Left ventricle myocardium inferior (tissue), 1 donor: ENCODE data around the gene RAI1. TPM values are rescaled to one million over a fixed set of nuclear protein-coding genes. Genes with fewer than 3 reads are reported as not detected.

Experiments
- DNase-seq: peaks from one replicate; pipeline ENCODE4 v3.0.0-alpha.2; 2020
- H3K27ac ChIP-seq: fragments of 200-600 bp; replicated peaks from 2 replicates; pipeline ENCODE4 v1.8.0; 2021
- H3K27me3 ChIP-seq: fragments of 200-600 bp; 2 replicates; pipeline ENCODE4 v1.8.0; 2021; ENCODE audit warnings: low read depth
- H3K36me3 ChIP-seq: fragments of 200-600 bp; 2 replicates; pipeline ENCODE4 v1.8.0; 2021
- H3K4me1 ChIP-seq: fragments of 200-600 bp; 2 replicates; pipeline ENCODE4 v1.8.0; 2021
- H3K4me3 ChIP-seq: fragments of 200-600 bp; 2 replicates; pipeline ENCODE4 v1.8.0; 2021; ENCODE audit warnings: mild to moderate bottlenecking, moderate library complexity
- H3K9me3 ChIP-seq: fragments of 200-600 bp; replicated peaks from 2 replicates; pipeline ENCODE4 v1.8.0; 2021
- intact Hi-C: fragments of 100-400 bp; cut with micrococcal nuclease; formaldehyde crosslinking; loops from one replicate; pipeline ENCODE4 v1.11.0; 2022
- total RNA-seq: library from RNA; stranded (reverse); fragmentation: NEBNext Ultra II Directional; extraction: Animal tissue kit (Norgen Biotek cat#: 25700); gene quantifications from one replicate; pipeline ENCODE4 v1.2.1, GENCODE V29; 2021
- TF ChIP-seq, protein P1 (sequence below): fragments of 200-600 bp; IDR thresholded peaks from 2 replicates; pipeline ENCODE4 v1.8.0; 2021; ENCODE audit warnings: antibody characterized with exemption, mild to moderate bottlenecking, borderline replicate concordance
- donor health status: DM: no; HTN: yes; CAD: no; lungs with severe emphysema.

The RAI1 gene
- total RNA-seq, 1 donor from 2014 or later = 22.5 TPM

DNA sequence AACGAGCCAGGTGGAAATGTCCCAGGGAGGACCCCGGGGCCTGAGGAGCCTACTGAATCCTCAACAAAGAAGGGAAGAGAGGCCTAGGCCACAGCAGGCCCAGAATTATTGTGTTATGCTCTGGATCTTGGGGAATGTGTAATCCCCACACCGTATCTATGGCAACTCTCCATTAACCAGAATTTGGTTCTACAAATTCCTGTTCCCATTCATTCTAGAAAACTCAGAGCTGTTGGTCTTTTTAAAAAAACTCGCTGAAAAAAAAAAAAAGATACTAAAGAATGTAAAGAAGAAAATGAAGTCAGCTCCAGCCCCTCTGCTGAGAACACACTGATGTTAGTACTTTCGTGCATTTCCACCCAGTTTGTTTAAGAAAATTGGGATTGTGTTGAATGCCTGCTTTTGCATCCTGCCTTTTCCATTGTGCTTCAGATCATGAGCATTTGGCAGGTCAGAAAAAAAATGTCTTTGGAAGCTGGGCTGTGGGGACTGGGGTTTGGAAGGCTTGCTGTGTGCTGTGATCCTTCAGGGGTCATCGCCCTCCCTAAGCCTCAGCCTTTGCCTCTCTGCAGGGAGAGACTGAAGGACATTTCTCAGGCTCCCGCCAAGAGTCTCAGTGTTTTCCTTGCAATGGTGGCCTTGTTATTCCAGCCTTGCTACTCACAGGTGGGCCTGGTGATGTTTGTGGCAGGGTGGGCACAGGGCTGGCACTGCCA lies 86.1 kb downstream of the RAI1 start:
- H3K9me3 ChIP-seq = no peaks in the 10 kb centered on the region
- DNase-seq = no peak
- H3K27me3 ChIP-seq = no peaks in the 10 kb centered on the region
- TF ChIP-seq, protein P1, sequence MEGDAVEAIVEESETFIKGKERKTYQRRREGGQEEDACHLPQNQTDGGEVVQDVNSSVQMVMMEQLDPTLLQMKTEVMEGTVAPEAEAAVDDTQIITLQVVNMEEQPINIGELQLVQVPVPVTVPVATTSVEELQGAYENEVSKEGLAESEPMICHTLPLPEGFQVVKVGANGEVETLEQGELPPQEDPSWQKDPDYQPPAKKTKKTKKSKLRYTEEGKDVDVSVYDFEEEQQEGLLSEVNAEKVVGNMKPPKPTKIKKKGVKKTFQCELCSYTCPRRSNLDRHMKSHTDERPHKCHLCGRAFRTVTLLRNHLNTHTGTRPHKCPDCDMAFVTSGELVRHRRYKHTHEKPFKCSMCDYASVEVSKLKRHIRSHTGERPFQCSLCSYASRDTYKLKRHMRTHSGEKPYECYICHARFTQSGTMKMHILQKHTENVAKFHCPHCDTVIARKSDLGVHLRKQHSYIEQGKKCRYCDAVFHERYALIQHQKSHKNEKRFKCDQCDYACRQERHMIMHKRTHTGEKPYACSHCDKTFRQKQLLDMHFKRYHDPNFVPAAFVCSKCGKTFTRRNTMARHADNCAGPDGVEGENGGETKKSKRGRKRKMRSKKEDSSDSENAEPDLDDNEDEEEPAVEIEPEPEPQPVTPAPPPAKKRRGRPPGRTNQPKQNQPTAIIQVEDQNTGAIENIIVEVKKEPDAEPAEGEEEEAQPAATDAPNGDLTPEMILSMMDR = no peak
- H3K27ac ChIP-seq = peak overlapping the region; percentile 66
- peaks cover 87% of the 10 kb centered on the region for H3K4me1 ChIP-seq
- intact Hi-C loops = no loop called here
- H3K4me3 ChIP-seq = no peak overlapping the region
- H3K36me3 ChIP-seq = no peaks in the 10 kb centered on the region

DNA sequence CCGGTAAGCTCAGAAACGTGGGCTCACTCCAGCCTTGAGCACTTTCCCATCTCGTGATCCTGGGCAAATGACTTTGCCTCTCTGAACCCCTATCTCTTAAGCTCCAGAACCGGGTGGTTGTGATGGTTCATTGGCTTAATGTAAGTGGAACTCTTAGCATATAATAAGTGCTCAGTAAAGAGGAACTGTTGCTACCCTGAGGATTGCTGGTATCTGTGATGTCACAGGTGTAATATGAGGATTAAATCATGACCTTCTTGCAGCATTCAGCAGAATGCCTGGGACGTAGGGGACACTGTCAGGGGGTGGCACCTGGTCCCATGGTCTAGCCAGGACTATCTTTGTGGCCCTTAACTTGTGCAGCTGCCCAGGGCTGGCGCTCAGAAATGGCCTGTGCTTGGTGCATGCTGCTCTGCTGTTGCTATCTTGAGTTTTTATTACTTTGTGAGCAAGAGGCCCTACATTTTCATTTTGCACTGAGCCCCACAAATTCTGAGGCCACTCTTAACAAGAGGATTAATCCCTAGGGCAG lies 86.7 kb downstream of the RAI1 start:
- Histone ChIP-seq H3K27ac (peak overlapping the region; percentile 66), H3K36me3 (no peaks in the 10 kb centered on the region), H3K9me3 (no peaks in the 10 kb centered on the region), H3K27me3 (no peaks in the 10 kb centered on the region), H3K4me3 (no peak overlapping the region), H3K4me1 (peaks cover 83% of the 10 kb centered on the region)
- no peak for DNase-seq
- intact Hi-C loops = no loop called here
- TF ChIP-seq, protein P1 = no peak

DNA sequence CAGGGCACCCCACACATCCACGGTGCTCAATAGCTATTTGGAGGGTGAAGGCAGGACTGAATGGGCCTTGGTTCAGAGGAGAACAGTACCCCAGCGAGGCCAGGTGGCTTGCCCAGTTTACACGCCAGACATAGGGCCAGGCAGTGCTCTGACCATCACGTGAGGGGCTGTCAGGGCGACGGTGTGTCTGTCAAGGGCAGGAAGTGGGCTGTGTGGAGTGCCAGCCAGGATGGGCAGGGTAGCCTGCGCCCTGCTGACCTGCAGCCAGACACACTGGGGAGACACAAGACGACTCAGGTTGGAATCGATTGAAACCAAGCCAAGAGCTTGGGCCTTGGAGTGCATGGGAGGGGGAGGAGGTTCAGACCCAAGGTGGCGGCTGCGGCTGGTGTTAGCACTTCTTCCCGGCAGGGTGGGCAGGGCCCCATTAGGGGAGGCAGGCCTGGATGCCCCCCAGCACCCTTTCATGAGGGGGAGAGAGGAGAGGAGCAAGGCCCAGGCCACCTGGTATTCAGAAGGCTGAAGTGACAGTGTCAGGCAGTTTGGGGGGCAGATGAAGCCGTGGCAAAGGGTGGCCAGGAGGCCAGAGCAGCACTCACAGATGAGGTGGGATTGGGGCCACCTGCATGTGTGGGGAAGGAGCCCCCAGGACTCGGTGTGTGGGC lies 87.3 kb downstream of the RAI1 start:
- no peak overlapping the region for H3K4me3 ChIP-seq
- peak overlapping the region; percentile 66 for H3K27ac ChIP-seq
- no peaks in the 10 kb centered on the region for H3K27me3 ChIP-seq
- H3K4me1 ChIP-seq = peaks cover 79% of the 10 kb centered on the region
- DNase-seq = no peak
- no peaks in the 10 kb centered on the region for H3K9me3 ChIP-seq
- TF ChIP-seq, protein P1 = no peak
- intact Hi-C loops = no loop called here
- H3K36me3 ChIP-seq = no peaks in the 10 kb centered on the region

DNA sequence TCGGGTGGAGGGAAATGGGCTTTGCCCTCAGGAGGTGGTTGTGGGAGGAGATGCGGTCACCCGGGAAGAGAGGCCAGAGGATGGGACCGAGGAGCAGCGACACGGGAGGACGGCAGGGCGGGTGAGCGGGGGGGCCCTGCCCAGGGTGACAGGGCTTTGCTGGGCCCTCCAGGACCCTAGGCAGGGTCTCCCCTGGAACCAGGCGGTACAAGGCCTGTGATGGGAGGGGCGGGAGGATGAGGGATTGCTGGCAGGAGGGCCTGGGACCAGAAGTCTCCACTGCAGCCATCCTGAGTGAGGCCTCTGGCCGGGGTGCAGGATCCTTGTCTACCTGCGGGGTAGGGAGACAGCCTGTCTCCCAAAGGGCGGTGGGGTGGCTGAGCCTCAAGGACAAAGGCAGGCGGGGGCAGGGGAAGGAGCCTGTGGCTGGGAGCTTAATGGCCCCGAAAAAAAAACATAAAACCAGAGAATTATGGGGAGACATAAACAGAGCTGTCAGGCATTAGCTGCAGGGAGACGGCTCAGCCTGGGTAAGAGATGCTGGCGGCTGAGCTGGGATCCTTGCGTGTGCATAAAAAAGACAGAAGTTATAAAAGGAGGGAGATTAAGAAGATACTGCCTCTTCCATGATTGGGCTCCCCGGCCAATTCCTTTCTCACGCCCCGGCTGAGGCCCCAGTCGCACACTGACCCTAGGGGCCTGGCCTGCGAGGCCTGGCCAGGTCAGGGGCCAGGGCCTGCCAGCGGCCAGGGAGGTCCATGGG lies 88.8 kb downstream of the RAI1 start:
- TF ChIP-seq, protein P1 = no peak
- no peak for DNase-seq
- no peaks in the 10 kb centered on the region for H3K9me3 ChIP-seq
- no peak overlapping the region for H3K4me3 ChIP-seq
- no peaks in the 10 kb centered on the region for H3K27me3 ChIP-seq
- intact Hi-C loops = no loop called here
- H3K27ac ChIP-seq = peak overlapping the region; percentile 66
- no peaks in the 10 kb centered on the region for H3K36me3 ChIP-seq
- peaks cover 86% of the 10 kb centered on the region for H3K4me1 ChIP-seq

DNA sequence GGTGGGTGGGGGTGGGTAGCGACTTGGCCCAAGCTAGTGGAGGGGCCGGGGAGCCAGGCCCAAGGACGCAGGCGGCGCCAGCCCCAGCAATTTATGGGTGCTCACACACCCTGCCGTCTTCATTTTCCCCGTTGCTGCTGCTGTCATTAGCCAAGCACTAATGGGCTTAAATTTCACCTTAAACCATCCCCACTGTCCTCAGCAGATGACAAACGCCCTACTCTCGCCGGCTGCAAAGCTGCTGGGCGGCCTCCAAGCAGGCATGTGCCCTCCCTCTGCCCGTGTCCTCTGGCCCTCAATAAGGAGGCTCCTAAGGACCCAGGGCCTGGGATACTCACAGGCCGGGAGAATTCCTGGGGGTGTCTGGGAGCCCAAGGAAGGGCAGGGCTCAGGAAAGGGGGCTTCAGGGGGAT lies 89.4 kb downstream of the RAI1 start:
- Histone ChIP-seq H3K27me3 (no peaks in the 10 kb centered on the region), H3K4me1 (peaks cover 85% of the 10 kb centered on the region), H3K27ac (peak overlapping the region; percentile 66), H3K36me3 (no peaks in the 10 kb centered on the region), H3K9me3 (no peaks in the 10 kb centered on the region), H3K4me3 (no peak overlapping the region)
- intact Hi-C loops = no loop called here
- DNase-seq = no peak
- TF ChIP-seq, protein P1 = no peak
